HG03575 (cell line): Measurements from ENCODE around the gene TNIP1.

Experiments used
- ATAC-seq: cut with Tn5 transposase; IDR thresholded peaks from one replicate; pipeline ENCODE4 v1.9.1; 2021; ENCODE audit not compliant: unreplicated experiment, insufficient number of reproducible peaks, low FRiP score; ENCODE audit errors: extremely low read depth

TNIP1 gene

GRCh38 chr5:150993826-150994412 is 86.9 kb downstream of the TNIP1 start:
- no peak for ATAC-seq

GRCh38 chr5:150993422-150993821 is 87.4 kb downstream of the TNIP1 start:
- ATAC-seq: no peak

- no peak for ATAC-seq
Measured at GRCh38 chr5:150992705-150993104, 88.1 kb downstream of the TNIP1 start.

- ATAC-seq: no peak
Measured at GRCh38 chr5:150989695-150990094, 91.1 kb downstream of the TNIP1 start.

- ATAC-seq: no peak
Measured at GRCh38 chr5:150987746-150988145, 93.1 kb downstream of the TNIP1 start.
